NCI-H526 (cell line): ENCODE results near the gene C14orf119.

ENCODE experiments used
- DNase-seq, 2 experiments: peaks; one replicate each; lab custom pipeline; 2025; lab: John Stamatoyannopoulos, UW

The C14orf119 gene, protein sequence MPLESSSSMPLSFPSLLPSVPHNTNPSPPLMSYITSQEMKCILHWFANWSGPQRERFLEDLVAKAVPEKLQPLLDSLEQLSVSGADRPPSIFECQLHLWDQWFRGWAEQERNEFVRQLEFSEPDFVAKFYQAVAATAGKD

DNA sequence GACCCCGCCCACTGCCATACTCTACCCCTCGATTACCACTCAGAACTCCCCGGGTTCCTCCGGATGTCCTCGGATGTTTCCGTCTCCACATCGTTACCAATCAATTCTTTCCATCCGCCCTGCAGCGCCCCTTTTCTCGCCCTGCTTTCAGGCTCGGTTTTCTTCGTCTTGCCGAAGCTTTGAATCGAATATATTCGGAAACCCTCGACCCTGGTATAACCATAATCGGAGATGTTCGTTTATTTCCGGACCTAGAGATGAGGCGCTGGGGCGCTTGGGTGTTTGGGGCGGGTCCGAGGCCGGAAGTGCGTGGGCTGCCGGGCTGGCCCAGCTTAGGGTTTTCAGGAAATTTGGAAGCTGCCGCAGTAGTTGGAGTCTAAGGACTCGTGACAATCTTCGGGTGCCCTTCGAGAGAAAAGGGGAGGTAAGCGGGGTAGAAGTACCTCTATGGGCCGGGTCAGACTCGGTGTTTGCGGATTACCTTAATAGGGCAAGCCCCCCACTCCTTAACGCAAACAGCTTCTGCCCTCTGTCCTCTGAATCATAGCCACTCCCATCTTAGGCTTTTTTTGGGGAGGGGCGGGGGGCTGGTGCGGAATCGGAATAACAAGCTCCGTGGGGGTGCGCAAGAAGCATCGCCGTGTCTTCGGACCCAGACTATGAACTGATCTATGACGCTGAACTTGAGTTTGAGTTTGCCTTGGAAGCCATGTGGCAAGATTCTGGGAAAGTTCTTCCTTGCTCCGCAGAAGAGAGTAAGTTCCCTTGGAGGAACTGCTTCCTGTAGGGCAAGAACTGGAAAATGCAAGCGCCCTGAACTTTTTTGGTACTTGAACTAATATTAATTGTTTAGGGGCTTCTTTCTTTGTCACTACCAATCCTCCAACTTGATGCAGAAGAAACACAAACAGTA lies at the start of gene C14orf119:
TSS of gene C14orf119 (plus strand) at position 310 of the 913 bp plus-strand sequence. CDS start 2,154 bp downstream, outside the sequence.
- DNase-seq: no peak

DNA sequence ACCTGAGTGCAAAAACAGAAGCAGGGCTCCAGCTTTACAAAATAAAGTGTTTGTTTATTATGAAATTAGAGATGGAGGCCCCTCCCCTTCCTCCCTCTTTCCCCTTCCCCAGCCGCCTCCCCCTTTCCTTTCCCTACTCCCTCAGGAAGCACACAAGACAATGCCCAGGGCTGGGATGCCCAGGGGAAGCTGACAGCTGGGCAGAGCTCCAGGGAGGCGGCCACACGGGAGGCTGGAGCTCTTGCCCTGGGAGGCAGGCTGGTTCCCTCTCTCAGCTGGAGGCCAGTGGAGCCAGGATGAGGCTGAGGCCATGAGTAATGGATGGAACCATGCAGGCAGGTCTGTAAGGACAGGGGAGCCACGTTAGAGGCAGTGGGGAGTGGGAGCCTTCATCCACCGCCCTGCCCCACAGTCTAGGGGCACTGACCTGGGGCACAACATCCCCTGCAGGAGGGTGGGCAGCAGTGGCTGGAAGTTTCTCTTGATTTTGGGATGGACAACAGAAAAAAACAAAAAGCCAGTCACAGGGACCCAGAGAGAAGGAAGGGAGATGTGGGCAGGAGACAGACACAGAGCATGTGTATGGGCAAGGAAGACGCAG lies 48.2 kb upstream of the C14orf119 start:
- no peak for DNase-seq

DNA sequence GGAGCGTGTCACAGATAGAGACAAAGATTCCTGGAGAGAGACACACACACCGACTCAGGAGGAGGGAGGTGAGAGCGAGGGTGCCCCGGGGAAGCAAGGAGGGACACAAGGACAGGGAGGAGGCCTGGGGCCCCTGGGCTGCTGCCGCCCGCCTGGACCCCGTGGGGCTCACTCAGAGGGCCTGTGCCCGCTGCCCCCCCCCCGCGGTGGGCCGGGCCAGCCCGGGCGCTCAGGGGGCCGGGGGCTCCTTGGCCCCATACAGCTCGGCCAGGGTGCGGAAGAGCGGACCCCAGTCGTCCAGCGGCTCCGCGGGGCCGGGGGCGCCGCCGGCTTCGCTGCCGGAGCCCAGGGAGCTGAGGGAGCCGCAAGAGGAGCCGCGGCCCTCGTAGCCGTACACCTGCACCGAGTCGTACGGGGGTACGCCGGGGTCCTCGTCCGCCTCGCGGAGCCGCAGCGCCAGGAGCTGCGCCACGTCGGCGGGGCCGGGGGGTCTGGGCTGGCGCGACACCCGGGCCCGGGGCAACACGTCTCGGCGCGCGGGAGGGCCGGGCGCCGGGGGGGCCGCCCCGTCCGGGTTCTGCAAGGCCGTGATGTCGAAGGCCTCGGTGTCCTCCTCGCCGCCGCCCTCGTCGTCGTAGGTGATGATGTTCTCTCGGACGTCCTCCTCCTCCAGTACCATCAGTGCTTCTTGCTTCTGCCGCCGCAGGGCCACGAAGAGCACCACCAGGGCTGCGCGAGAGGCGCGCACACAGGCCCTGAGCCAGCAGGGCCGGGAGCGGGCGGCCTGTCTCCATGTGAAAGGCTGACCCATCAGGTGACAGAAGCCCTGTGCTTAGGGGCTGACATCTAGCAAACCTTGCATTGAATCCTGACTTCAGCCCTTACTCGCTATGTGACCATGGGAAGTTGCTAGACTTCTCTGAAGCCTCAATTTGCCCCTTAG lies 47.3 kb upstream of the C14orf119 start:
- DNase-seq: no peak

DNA sequence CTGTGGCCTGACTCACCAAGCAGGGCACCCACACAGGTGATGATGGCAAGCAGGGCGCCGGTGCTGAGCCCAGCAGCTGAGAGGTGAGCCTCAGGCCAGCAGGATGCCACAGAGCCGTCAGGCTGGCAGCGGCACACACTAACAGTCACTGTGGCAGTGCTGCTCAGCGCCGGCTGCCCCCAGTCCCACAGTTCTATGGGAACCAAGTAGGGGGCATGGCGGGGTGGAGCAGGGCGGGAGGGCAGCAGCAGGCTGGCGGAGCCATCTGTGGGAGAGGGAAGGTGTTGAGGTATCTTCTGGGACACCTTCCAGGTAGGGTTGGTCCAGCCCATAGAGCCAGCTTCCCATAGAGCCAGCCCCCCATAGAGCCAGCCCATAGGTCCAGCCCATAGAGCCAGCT lies 46.3 kb upstream of the C14orf119 start:
- no peak for DNase-seq

DNA sequence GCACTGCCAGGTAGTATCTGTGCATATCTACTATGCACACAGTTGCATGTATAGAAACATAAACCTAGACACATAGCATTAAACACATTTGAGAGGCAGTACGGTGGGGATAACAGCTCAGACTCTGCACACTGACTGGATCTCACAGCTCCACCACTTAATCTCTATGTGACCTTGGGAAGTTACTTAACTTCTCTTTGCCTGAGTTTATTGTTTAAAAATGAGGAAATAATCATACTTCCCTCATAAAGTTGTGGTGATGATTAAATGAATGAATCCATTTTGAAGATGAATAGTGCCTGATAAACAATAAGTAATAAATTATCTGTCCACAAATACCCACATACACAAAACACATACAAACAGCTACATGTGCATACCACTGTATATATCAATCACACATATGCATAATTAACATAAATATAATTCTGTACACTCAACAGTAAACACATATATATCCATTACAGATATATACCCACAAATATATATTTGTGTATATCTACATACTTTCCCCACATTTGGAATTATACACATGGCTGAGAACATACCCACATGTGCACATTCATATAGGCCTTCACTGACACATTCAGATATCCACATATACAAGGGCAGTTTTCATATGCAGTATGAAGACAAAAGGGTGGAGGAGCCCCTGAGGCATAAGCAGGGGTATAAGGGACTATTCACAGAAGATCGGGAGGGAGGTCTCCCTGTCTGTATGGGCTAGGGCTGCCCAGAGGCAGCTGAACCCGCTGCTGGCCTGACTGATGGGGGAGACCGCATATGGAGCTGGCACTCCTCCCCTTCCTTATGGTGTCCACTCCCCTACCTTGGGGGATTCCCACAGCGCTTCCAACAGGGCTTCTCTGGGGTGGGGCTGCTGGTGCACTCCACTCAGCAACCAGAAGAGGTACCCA lies 43.9 kb upstream of the C14orf119 start:
- no peak for DNase-seq

DNA sequence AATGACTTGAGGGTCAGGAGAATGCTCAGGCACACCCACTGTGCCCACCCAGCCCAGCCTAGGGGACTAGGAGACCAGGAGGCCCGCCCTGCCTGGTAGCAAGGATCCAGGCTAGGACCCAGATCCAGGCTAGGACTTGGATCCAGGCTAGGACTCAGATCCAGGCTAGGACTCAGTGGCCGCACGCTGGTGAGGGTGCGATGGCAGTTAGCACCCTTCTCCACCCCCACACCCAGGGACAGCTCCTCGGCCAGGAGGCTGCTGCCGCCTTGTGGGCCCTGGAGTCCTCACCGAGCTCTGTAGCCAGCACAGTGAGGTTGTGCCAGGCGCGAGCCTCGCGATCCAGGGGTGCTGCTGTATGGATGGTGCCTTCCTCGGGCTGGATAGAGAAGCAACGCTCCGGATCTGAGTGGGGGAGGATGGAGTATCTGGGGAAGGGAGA lies 43.1 kb upstream of the C14orf119 start:
- DNase-seq: no peak

DNA sequence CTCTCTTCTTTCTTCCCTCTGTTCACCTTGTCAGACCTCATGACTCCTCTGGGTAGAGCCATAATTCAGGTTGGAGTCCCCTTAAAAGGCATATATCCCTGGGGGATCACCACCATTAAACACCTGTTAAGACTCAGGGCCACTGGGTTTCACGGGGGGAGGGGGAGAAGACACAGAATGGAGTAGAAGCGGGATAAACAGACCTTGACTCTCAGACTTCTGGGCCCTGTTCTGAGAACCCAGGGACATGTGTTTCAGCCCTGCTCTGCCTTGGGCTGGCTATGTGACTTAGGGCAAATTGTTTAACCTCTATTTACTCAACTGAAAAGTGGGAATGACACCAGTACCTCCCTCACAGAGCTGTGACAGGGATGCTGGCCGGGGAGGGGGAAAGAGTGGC lies 42.6 kb upstream of the C14orf119 start:
- DNase-seq: no peak

DNA sequence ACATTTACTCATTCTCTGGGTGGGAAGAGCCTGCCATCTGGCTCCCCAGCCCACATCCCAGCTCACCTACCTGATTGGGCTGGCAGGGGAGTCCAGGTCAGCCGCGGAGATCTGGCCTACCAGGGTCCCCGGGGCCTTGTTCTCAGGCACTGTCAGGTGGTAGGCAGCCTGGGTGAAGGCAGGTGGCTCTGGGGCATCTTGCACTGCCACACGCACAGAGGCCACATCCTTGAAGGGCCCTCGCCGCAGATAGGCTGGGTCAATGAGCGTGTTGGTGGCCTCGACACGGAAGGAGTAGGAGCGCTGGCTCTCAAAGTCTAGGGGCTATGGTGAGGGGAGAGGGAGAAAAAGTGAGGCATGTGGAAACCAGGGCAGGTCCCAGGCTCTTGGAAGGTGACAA lies 41.9 kb upstream of the C14orf119 start:
- no peak for DNase-seq

DNA sequence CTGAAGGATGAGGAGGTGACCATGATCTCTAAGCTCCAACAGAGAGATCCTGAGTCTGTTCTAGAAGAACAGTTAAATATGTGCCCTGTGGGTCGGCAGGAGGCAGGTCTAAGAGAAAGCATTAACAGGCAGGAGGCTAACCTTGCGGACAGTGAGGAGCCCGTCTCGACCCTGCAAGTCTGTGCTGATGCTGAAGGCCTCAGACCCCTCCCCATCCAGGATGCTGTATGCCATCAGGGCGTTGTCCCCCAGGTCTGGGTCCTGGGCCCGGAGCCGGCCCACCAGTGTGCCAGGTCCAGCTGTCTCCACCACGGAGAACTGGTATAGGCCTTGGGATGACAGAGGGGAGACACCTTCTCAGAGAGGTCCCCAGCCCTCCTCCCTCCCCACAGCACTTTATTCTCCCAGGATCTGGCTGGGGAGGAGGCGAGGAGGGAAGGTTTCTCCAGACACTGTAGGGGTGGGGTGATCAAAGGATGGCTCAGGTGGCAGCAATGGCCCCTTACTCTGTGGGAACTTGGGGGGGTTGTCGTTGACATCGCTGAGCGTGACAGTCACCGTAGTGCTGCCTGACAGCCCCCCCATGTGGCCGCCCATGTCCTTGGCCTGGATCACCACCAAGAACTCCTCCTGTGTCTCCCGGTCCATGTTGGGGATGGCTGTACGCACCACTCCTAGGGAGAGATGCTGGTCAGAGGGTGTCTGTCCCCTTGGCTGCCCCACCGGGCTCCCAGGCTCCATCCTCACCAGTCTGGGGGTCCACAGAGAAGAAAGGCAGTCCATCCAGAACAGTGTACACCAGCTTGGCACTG lies 41.1 kb upstream of the C14orf119 start:
- DNase-seq: no peak

DNA sequence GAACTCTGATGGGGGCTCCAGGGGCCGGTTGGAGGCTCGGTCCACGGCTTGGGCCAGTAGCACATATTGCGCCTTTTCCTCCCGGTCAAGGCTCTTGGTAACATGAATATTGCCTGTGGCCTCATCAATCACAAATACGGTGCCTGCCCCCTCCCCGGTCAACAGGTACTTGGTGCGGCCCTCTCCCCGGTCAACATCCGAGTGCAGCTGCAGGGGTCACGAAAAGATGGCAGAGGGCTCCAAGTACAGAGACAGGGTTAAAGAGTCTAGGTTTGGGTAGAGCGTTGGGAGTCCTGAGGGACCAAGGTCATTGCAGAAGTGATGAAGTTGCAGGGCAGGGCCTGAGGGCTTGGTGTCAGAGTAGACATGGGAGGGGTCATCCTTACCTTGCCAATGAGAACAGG lies 40.2 kb upstream of the C14orf119 start:
- no peak for DNase-seq

DNA sequence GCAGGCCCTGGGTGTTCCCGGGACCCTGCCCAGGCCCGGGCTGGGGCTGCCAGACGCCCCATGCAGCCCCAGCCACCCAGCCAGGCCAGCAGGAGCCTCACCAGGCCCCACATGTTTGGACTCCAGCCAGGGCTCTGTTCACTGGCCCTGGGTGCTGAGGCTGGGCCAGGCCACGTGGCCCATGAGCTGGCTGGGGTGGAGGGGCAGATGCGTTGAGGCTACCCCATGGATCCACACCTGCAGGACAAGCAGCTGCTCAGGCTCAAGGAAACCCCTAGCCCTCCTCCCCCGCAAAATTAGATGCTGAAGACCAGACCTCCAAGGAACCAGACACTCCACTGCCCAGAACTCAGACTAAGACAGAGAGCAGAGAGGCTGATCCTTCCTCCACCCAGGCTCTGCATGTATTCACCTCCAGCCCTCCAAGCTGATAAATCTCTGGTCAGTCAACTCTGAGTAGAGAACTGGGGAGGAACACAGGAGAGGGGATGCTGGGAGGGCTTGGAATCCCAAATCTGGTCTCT lies 39.6 kb upstream of the C14orf119 start:
- DNase-seq: no peak

DNA sequence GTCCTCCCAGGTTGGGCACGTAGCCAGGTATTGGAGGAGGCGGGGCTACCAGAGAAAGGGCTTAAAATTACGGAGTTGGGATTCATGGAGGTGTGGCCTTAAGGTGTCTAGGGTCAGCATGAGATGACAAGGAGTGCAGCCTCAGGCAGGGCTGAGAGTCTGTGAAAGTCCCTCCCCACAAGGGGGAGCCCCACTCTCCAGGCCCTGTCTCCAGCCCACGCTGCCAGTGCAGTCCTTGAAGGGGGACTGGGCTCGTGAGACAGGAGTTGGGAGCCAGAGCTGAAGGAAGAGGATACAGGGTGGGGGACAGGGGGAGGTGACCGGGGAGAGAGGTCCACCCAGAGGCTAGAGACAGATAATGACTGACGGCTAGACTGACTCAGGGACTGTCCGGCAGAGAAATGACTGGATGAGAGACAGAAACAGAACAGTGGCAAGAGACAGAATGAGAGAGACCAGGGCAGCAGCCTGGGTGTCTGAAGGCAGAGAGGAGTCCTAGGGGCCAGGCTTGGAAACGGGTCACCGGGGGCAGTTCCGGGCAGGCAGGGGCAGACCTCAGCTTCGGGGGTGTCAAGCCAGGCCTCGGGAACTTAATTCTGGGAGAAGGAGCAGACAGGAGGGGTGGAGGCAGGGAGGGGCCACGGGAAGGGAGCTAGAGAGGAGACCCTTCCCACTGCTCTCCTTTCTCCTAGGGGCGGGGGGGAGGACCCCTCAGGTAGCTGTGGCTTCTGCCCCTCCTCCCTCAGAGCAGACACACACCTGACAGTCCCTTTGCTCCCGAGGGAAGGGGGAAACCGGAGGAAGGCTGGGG lies 39.0 kb upstream of the C14orf119 start:
- no peak for DNase-seq

DNA sequence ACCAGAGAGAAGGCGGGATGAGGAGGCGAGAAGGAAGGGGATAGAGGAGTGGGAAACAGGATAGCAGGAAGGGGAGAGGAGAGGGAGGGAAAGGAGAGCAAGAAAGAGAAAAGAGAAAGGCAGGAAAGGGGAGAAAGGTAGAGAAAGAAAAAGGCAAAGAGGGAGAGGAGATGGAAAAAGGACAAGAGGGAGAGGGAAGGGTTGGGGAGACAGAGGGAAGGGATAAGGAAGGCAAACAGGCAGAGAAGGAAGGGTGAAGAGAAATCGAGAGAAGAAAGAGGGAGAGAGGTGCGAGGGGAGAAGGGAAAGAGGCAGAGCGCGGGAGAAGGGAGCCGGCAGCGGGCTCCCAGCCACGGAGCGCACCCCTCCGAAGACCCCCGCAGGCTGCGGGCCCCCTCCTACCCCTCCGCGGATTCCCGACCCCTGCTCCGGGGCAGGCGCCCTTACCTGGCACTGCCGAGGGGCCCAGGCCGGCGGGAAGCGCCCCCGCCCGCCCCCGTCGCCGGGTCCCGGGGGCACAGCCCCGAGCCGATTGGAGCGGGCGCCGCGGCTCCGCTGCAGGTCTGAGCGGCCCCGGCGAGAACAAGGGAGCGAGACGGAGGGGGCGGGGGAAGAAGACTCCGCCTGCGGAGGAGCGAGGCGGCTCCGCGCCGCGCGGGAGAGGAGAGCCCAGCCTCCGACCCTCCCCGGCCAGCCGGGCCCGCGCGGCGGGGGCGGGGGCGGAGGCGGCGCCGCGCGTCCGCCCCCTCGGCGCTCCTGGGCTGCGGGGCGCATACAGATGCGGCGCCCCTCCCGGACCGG lies 38.1 kb upstream of the C14orf119 start, which contains the start of gene CDH24:
TSS of gene CDH24 (minus strand) at position 565 of the 801 bp plus-strand sequence. CDS start 1,787 bp downstream, outside the sequence.
- DNase-seq: no peak

DNA sequence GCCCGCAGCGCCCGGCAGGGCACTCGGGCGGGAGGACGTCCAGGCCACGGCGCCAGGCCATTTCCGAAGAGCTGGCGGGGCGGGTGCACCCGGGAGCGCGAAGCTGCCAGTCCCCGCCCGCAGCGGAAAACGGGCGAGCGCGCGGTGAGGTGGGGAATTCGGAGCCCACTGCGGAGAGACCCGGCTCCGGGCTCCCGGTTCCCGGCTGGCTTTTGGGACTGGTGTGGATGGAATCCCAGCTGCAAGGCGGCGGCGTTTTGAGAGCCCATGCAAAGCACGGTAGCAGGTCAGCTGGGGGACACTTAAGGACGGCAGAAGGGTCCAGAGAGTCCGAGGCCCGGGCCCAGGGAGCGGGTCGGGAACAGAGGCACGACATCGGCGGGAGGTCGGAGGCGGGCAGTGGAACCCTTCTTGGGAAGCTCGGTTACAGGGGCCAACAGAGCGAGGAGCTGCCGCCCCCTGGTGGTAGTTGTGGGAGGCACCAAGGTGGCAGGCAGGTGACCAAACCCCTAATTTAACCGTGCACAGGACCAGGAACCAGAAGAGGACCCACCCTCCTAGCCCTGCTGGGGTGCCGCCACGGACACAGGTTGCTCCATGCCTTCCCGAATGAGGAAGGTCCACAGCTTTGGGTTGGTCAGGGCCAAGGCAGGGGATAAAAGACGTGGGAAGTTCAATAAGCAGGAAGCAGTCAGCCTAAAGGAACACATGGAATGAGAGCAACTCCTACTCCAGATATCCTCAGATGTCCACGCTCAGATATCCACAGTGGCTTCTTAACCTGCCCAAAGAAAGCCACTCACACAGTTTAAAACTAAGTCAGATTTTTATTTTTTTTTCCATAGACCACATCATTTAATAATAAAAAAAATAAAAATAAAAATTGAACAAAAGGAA lies 37.3 kb upstream of the C14orf119 start:
- DNase-seq: no peak

DNA sequence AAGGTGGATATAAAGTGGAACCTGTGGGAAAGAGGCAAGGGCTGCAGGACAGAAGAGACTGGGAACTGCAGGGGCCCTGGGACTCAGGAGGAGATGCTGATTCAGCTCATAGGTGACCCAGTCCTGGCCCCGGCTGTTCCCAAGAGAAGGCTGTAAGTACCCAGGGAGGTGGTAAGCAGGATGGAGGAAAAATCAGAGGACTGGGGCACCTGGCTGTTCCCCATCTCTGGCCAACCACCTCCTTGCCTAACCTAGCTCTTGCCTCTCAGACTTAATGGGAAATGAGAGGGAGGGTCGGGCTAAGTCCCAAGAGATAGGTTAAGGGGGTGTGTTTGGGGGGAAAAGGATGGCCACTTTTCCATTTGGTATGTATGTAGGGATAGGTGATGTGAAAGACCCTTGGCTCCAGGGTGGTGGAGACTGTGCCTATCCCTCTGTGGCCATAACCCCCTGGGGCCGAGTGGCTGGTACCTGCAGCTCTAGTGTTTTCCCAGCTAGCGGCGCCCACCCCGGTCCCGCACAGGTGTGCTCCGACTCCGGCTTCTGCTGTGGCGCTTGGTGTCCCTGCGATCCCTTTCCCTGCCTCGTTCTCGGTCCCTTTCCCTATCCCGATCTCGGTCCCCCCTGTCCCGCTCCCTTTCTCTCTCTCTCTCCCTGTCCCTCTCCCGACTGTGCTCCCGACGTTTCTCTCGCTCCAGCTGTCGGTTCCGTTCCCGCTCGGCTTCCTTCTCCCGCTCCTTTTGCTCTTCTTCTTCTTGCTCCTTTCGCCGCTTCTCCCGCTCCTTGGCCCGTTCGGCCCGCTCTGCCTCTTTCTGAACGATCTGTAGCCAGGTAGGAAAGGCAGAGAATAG lies 36.4 kb upstream of the C14orf119 start:
- DNase-seq: no peak
